Stomach (tissue), 9 donors: ENCODE results near the gene PDK2. TPM values are rescaled to one million over a fixed set of nuclear protein-coding genes. Genes with fewer than 3 reads are reported as not detected.
A peak's percentile ranks its signal among the peaks of the same experiment; 100 is the strongest.

Source experiments
- DNase-seq, 2 donors: peaks; one replicate each; pipeline versions ENCODE4 v3.0.0 to v3.0.0-alpha.2; 2013 to 2019
- H3K27ac ChIP-seq, 5 donors: fragments of 200-600 bp in 4 of 5; sonication (generic) in 4 of 5; one replicate each; pipeline ENCODE4 v1.5.1; 2013 to 2019; ENCODE audit warnings: mild to moderate bottlenecking in 1 of 5, moderate library complexity in 1 of 5
- H3K27me3 ChIP-seq, 3 donors: fragments of 200-600 bp; sonication (generic); one replicate each; pipeline ENCODE4 v1.5.1; 2017 to 2019; ENCODE audit warnings: mixed run types in 1 of 3
- H3K36me3 ChIP-seq, 4 donors: fragments of 200-600 bp; sonication (generic); 1 replicate in 3 of 4; 2 replicates in 1 of 4; pipeline ENCODE4 v1.5.1; 2016 to 2019
- H3K4me1 ChIP-seq, 4 donors: fragments of 200-600 bp; sonication (generic); one replicate each; pipeline ENCODE4 v1.5.1; 2016 to 2019
- H3K4me3 ChIP-seq, 4 donors: fragments of 200-600 bp; sonication (generic) in 3 of 4; one replicate each; pipeline ENCODE4 v1.5.1; 2016 to 2019; ENCODE audit warnings: mild to moderate bottlenecking in 1 of 4
- H3K9me3 ChIP-seq, 4 donors: fragments of 200-600 bp; sonication (generic); one replicate each; pipeline ENCODE4 v1.5.1; 2016 to 2019
- EP300 ChIP-seq: sonication (generic); formaldehyde crosslinking; IDR thresholded peaks from one replicate; pipeline ENCODE4 v1.6.1; 2017; ENCODE audit warnings: antibody characterized with exemption
- POLR2A ChIP-seq, 4 donors: fragments of 450-650 bp; IDR thresholded peaks; one replicate each; pipeline ENCODE4 v1.6.1; 2016; ENCODE audit warnings: antibody characterized with exemption in 4 of 4, control low read depth in 2 of 4, mild to moderate bottlenecking in 1 of 4, moderate library complexity in 1 of 4
- POLR2AphosphoS5 ChIP-seq, 3 donors: sonication (generic); formaldehyde crosslinking; IDR thresholded peaks; one replicate each; pipeline ENCODE4 v1.6.1; 2016; ENCODE audit warnings: antibody characterized with exemption in 3 of 3
- WGBS, 5 donors: extraction: QIAGEN DNeasy Blood & Tissue Kit in 3 of 5; methylation state at CpG; one replicate each; pipeline versions ENCODE4 v1.1.5 to v1.1.7; 2013 to 2018; 5-methylcytosine and 5-hydroxymethylcytosine counted together
- intact Hi-C: fragments of 100-400 bp; cut with DNase I; formaldehyde crosslinking; loops from one replicate; pipeline ENCODE4 v1.15.1; 2023; ENCODE audit warnings: low total_unique reads
- polyA plus RNA-seq, 3 donors: library from polyadenylated mRNA; stranded (reverse); fragments of 200-250 nt; gene quantifications; one replicate each; pipeline ENCODE4 v1.2.3, GENCODE V29; 2013
- total RNA-seq, 5 donors: library from RNA; depleted of rRNA; stranded (reverse); fragments of >200 nt; gene quantifications; one replicate each; pipeline versions ENCODE4 v1.1.0 to v1.2.3, GENCODE V29; 2014 to 2016
- TF ChIP-seq, protein P1 (sequence below), 7 experiments: fragments of 450-650 bp in 4 of 7; fragments of 200-600 bp in 3 of 7; sonication (generic) in 3 of 7; IDR thresholded peaks; one replicate each; pipeline ENCODE4 v1.5.1; 2016 to 2019; ENCODE audit warnings: antibody characterized with exemption in 7 of 7, control low read depth in 2 of 7, mild to moderate bottlenecking in 1 of 7
- donor health status: healthy with polysubstance abuse.
- donor health status: Bipolar disorder and iron deficiency.
- donor health status: healthy.

The PDK2 gene
- total and polyA plus RNA-seq, 8 donors = 4.6 to 255 (median 20.4) TPM

GRCh38 chr17:50063561-50064252 is 31.4 kb upstream of the PDK2 start:
- no peaks in the 10 kb centered on the region for H3K27me3 ChIP-seq
- WGBS, 5 donors = 90 to 95% (median 92%) methylated on average over 8 of the region's 8 CpGs
- peak overlapping the region; percentile 7 to 97 (median 96) for H3K27ac ChIP-seq
- DNase-seq = no peak
- no peak overlapping the region for H3K4me3 ChIP-seq
- intact Hi-C loops = no loop called here
- H3K9me3 ChIP-seq = no peaks in the 10 kb centered on the region
- no peak for TF ChIP-seq POLR2AphosphoS5 (IDR thresholded peaks at IDR 0.05)
- peaks cover 60 to 73% (median 67%) of the 10 kb centered on the region in 4 donors for H3K4me1 ChIP-seq
- H3K36me3 ChIP-seq = peaks cover 8 to 29% (median 20%) of the 10 kb centered on the region in 4 donors

DNA sequence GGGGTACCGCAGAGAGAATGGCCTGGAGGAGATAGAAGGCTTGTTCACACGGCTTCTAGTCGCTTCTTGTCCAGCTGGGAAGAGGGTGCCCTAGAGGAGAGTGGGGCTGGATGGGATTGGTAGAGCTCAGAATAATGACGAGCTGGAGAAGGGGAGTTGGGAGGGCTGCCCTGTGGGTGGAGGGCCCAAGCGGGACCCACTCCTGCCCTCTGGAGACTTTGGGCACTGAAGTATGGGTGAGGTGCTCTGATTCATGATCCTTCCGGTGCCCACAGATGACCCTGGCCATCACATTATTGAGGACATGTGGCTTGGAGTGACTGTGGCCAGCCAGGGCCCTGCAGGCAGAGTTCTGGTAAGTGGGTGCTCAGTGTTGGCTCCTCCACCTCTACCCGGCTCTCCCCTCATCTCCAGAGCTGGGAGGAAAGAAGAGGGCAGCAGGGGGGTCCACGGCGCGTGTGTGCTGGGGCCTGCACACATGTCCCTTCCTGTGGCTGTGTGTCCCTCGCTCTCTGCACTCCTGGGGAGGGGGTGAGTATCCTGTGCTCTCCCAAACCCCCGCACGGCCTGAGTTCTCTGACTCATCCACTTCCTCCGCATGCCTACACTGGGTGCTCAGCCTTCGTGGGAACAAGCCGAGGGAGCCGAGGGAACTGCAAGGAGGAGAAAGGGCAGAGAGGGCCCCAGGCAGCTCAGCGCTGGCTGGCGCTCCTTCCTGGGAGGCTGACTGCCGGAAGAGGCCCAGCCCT is 30.7 kb upstream of the PDK2 start:
- Histone ChIP-seq H3K27ac (peak overlapping the region; percentile 7 to 97 (median 96)), H3K9me3 (no peaks in the 10 kb centered on the region), H3K36me3 (peaks cover 13 to 36% (median 27%) of the 10 kb centered on the region in 4 donors), H3K4me1 (peaks cover 53 to 66% (median 60%) of the 10 kb centered on the region in 4 donors), H3K27me3 (no peaks in the 10 kb centered on the region), H3K4me3 (no peak overlapping the region)
- 58 to 72% (median 63%) methylated on average over 14 to 20 of the region's 20 CpGs for WGBS, 5 donors
- intact Hi-C loops = no loop called here
- DNase-seq = peak in 1 of 2 donors; percentile 76
- no peak for TF ChIP-seq EP300
- no peak for TF ChIP-seq POLR2A (IDR thresholded peaks at IDR 0.05)
- TF ChIP-seq, protein P1, sequence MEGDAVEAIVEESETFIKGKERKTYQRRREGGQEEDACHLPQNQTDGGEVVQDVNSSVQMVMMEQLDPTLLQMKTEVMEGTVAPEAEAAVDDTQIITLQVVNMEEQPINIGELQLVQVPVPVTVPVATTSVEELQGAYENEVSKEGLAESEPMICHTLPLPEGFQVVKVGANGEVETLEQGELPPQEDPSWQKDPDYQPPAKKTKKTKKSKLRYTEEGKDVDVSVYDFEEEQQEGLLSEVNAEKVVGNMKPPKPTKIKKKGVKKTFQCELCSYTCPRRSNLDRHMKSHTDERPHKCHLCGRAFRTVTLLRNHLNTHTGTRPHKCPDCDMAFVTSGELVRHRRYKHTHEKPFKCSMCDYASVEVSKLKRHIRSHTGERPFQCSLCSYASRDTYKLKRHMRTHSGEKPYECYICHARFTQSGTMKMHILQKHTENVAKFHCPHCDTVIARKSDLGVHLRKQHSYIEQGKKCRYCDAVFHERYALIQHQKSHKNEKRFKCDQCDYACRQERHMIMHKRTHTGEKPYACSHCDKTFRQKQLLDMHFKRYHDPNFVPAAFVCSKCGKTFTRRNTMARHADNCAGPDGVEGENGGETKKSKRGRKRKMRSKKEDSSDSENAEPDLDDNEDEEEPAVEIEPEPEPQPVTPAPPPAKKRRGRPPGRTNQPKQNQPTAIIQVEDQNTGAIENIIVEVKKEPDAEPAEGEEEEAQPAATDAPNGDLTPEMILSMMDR (IDR thresholded peaks at IDR 0.05) = no peak
- TF ChIP-seq POLR2AphosphoS5 (IDR thresholded peaks at IDR 0.05) = peak in 1 of 3 donors; percentile 49

- Histone ChIP-seq H3K4me3 (no peak overlapping the region), H3K4me1 (peaks cover 47 to 60% (median 53%) of the 10 kb centered on the region in 4 donors), H3K27ac (peak overlapping the region in 4 of 5 donors; percentile 96 to 97 (median 96)), H3K9me3 (no peaks in the 10 kb centered on the region), H3K36me3 (peaks cover 19 to 43% (median 33%) of the 10 kb centered on the region in 4 donors), H3K27me3 (no peaks in the 10 kb centered on the region)
- DNase-seq = no peak
- TF ChIP-seq EP300 = no peak
- TF ChIP-seq POLR2A (IDR thresholded peaks at IDR 0.05) = no peak
- TF ChIP-seq POLR2AphosphoS5 (IDR thresholded peaks at IDR 0.05) = no peak
- TF ChIP-seq, protein P1 (IDR thresholded peaks at IDR 0.05) = no peak
- intact Hi-C loops = no loop called here
- WGBS, 5 donors = 44 to 54% (median 49%) methylated on average over 3 of the region's 3 CpGs
These were observed 30.1 kb upstream of the PDK2 start for GRCh38 chr17:50065056-50065455.

GRCh38 chr17:50066995-50067394 is 28.2 kb upstream of the PDK2 start:
- no peaks in the 10 kb centered on the region for H3K27me3 ChIP-seq
- intact Hi-C loops = no loop called here
- TF ChIP-seq POLR2A (IDR thresholded peaks at IDR 0.05) (no peak), EP300 (no peak), POLR2AphosphoS5 (IDR thresholded peaks at IDR 0.05) (no peak)
- TF ChIP-seq, protein P1 (IDR thresholded peaks at IDR 0.05) = no peak
- DNase-seq = no peak
- H3K9me3 ChIP-seq = peaks cover 0 to 4% (median 0%) of the 10 kb centered on the region in 4 donors
- H3K27ac ChIP-seq = peak overlapping the region in 1 of 5 donors; percentile 4
- peaks cover 32 to 62% (median 52%) of the 10 kb centered on the region in 4 donors for H3K36me3 ChIP-seq
- 91 to 100% (median 98%) methylated on average over 2 of the region's 2 CpGs for WGBS, 5 donors
- peaks cover 27 to 40% (median 34%) of the 10 kb centered on the region in 4 donors for H3K4me1 ChIP-seq
- H3K4me3 ChIP-seq = no peak overlapping the region
